Neural cell (in vitro differentiated cells): ENCODE data around the gene NOSTRIN. TPM values are rescaled to one million over a fixed set of nuclear protein-coding genes. Genes with fewer than 3 reads are reported as not detected.

ENCODE experiments used
- H2AFZ ChIP-seq: fragments of 200-600, 300-800 bp; sonication (generic), shearing (Covaris generic); 2 replicates; pipeline ENCODE4 v1.6.0; 2014; ENCODE audit warnings: low read depth, mild to moderate bottlenecking, antibody characterized with exemption, low read length, moderate library complexity
- H3F3A ChIP-seq: fragments of 200-600 bp; shearing (Covaris generic); 2 replicates; pipeline ENCODE4 v1.6.1; 2016; ENCODE audit warnings: mild to moderate bottlenecking, moderate library complexity, mixed read lengths, antibody characterized with exemption, low read length; ENCODE audit not compliant: insufficient read depth, poor library complexity, severe bottlenecking
- H3K27ac ChIP-seq: fragments of 200-600, 300-800 bp; sonication (generic), shearing (Covaris generic); 2 replicates; pipeline ENCODE4 v1.5.1; 2014; ENCODE audit warnings: mild to moderate bottlenecking, low read length, moderate library complexity
- H3K27me3 ChIP-seq: fragments of 300-800, 200-600 bp; sonication (generic), shearing (Covaris generic); 2 replicates; pipeline ENCODE4 v1.6.0; 2014; ENCODE audit warnings: mild to moderate bottlenecking, low read depth, low read length, moderate library complexity; ENCODE audit not compliant: insufficient read depth
- H3K36me3 ChIP-seq: fragments of 300-800, 200-600 bp; sonication (generic), shearing (Covaris generic); 2 replicates; pipeline ENCODE4 v1.5.1; 2014; ENCODE audit warnings: mild to moderate bottlenecking, antibody characterized with exemption, low read length, moderate library complexity; ENCODE audit not compliant: insufficient read depth
- H3K4me2 ChIP-seq: fragments of 300-800, 200-600 bp; sonication (generic), shearing (Covaris generic); 2 replicates; pipeline ENCODE4 v1.6.0; 2014; ENCODE audit warnings: mild to moderate bottlenecking, low read length
- H3K4me3 ChIP-seq: fragments of 300-800, 200-600 bp; sonication (generic), shearing (Covaris generic); 2 replicates; pipeline ENCODE4 v1.5.1; 2014; ENCODE audit warnings: mild to moderate bottlenecking, low read length, moderate library complexity
- H3K79me2 ChIP-seq: fragments of 200-600 bp; shearing (Covaris generic); replicated peaks from 2 replicates; pipeline ENCODE4 v1.6.0; 2014; ENCODE audit warnings: mild to moderate bottlenecking, low read length, moderate library complexity; ENCODE audit not compliant: insufficient read depth
- H3K9ac ChIP-seq: fragments of 300-800, 200-600 bp; sonication (generic), shearing (Covaris generic); 2 replicates; pipeline ENCODE4 v1.6.1; 2016; ENCODE audit warnings: mild to moderate bottlenecking, low read length, mixed read lengths
- H3K9me2 ChIP-seq: fragments of 200-600 bp; shearing (Covaris generic); 2 replicates; pipeline ENCODE4 v1.6.1; 2016; ENCODE audit warnings: mild to moderate bottlenecking, low read length, mixed read lengths; ENCODE audit not compliant: insufficient read depth
- H3K9me3 ChIP-seq: fragments of 200-600, 300-800 bp; sonication (generic), shearing (Covaris generic); 2 replicates; pipeline ENCODE4 v1.6.1; 2016; ENCODE audit warnings: mild to moderate bottlenecking, mixed run types, low read length, moderate library complexity, mixed read lengths
- H4K20me1 ChIP-seq: fragments of 200-600 bp; shearing (Covaris generic); 2 replicates; pipeline ENCODE4 v1.6.1; 2016; ENCODE audit warnings: mild to moderate bottlenecking, mixed run types; ENCODE audit not compliant: insufficient read depth
- EP300 ChIP-seq: fragments of 450-650 bp; conservative IDR thresholded peaks from 2 replicates; pipeline ENCODE4 v1.6.1; 2014; ENCODE audit warnings: antibody characterized with exemption, mild to moderate bottlenecking, moderate library complexity; ENCODE audit not compliant: poor library complexity, severe bottlenecking
- EZH2 ChIP-seq: fragments of 200-600, 300-800 bp; shearing (Covaris generic), sonication (generic); IDR thresholded peaks from 2 replicates; pipeline ENCODE4 v1.6.1; 2014; ENCODE audit warnings: antibody characterized with exemption, low read length, borderline replicate concordance, mild to moderate bottlenecking; ENCODE audit not compliant: insufficient read depth, poor library complexity, severe bottlenecking
- MXI1 ChIP-seq: fragments of 450-650 bp; conservative IDR thresholded peaks from 2 replicates; pipeline ENCODE4 v1.6.1; 2014; ENCODE audit warnings: antibody characterized with exemption, mild to moderate bottlenecking; ENCODE audit not compliant: poor library complexity, severe bottlenecking
- POLR2AphosphoS5 ChIP-seq: IDR thresholded peaks from 2 replicates; pipeline ENCODE4 v1.6.1; 2012
- RAD21 ChIP-seq: fragments of 450-650 bp; conservative IDR thresholded peaks from 2 replicates; pipeline ENCODE4 v1.6.1; 2014; ENCODE audit warnings: antibody characterized with exemption, mild to moderate bottlenecking, moderate library complexity
- SMC3 ChIP-seq: fragments of 450-650 bp; conservative IDR thresholded peaks from 2 replicates; pipeline ENCODE4 v1.6.1; 2014; ENCODE audit warnings: antibody characterized with exemption, mild to moderate bottlenecking, moderate library complexity; ENCODE audit not compliant: poor library complexity
- TAF1 ChIP-seq: IDR thresholded peaks from 2 replicates; pipeline ENCODE4 v1.6.1; 2012; ENCODE audit warnings: low read depth
- polyA plus RNA-seq: library from polyadenylated mRNA; depleted of rRNA; stranded (reverse); fragments of >200 nt; gene quantifications from 2 replicates; pipeline ENCODE4 v1.2.3, GENCODE V29; 2014
- TF ChIP-seq, protein P1 (sequence below): fragments of 450-650 bp; IDR thresholded peaks from 2 replicates; pipeline ENCODE4 v1.5.1; 2014; ENCODE audit warnings: antibody characterized with exemption, mild to moderate bottlenecking, moderate library complexity; ENCODE audit not compliant: poor library complexity, severe bottlenecking
- TF ChIP-seq, protein P2 (sequence below): IDR thresholded peaks from 2 replicates; pipeline ENCODE4 v1.6.1; 2012; ENCODE audit warnings: borderline replicate concordance

Gene NOSTRIN
- polyA plus RNA-seq, 1 donor from 2014 or later = not detected

DNA sequence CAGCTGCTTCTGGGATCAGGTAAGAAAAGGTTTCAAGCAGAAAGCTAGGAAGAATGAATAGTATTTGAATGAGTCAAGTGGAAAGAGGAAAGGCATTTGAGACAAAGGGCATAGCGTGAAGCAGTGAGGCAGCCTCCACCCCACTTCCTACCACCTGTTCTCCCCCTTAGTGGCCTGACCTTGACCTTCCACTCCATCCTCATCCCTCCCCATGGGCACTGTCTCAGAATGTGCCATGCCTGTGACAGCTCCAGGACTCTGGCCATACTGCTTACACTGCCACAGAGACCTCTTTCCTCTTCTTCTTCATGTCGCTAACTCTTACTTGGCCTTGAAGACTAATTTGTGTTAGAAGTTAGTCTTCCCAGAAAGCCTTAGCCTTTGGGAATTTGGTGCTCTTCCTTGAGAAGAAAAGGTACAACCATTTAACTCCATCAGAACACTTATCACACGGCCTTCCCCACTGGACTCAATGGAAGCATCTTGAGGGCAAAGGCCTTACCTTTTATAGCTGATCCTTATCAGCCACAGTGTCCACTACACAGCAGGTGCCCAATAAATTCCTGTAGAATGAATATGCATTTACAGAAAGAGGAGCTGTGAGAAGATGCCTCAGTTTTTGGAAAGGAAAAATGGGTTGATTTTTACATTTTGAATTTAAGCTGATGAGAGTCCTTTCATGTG, 15.2 kb upstream of the NOSTRIN start (continued):
- TF ChIP-seq, protein P1, sequence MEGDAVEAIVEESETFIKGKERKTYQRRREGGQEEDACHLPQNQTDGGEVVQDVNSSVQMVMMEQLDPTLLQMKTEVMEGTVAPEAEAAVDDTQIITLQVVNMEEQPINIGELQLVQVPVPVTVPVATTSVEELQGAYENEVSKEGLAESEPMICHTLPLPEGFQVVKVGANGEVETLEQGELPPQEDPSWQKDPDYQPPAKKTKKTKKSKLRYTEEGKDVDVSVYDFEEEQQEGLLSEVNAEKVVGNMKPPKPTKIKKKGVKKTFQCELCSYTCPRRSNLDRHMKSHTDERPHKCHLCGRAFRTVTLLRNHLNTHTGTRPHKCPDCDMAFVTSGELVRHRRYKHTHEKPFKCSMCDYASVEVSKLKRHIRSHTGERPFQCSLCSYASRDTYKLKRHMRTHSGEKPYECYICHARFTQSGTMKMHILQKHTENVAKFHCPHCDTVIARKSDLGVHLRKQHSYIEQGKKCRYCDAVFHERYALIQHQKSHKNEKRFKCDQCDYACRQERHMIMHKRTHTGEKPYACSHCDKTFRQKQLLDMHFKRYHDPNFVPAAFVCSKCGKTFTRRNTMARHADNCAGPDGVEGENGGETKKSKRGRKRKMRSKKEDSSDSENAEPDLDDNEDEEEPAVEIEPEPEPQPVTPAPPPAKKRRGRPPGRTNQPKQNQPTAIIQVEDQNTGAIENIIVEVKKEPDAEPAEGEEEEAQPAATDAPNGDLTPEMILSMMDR = no peak
- no peak for TF ChIP-seq POLR2AphosphoS5

GRCh38 chr2:168787782-168788376, 14.6 kb upstream of the NOSTRIN start:
- no peak overlapping the region for H3K9ac ChIP-seq
- no peaks in the 10 kb centered on the region for H3F3A ChIP-seq
- H3K9me2 ChIP-seq = no peaks in the 10 kb centered on the region
- no peaks in the 10 kb centered on the region for H3K79me2 ChIP-seq
- no peak overlapping the region for H3K4me3 ChIP-seq
- no peaks in the 10 kb centered on the region for H3K9me3 ChIP-seq
- TF ChIP-seq POLR2AphosphoS5 (no peak), RAD21 (no peak), EZH2 (no peak), TAF1 (no peak), EP300 (no peak)
- TF ChIP-seq, protein P1 = no peak
- H3K4me2 ChIP-seq = no peak overlapping the region
- H3K27ac ChIP-seq = no peak overlapping the region
- H3K36me3 ChIP-seq = no peaks in the 10 kb centered on the region
- H2AFZ ChIP-seq = no peak overlapping the region
- no peaks in the 10 kb centered on the region for H4K20me1 ChIP-seq
- H3K27me3 ChIP-seq = no peaks in the 10 kb centered on the region

GRCh38 chr2:168789776-168790175, 12.7 kb upstream of the NOSTRIN start:
- Histone ChIP-seq H3K4me3 (no peak overlapping the region), H3K9ac (no peak overlapping the region), H3K36me3 (no peaks in the 10 kb centered on the region), H3K9me2 (no peaks in the 10 kb centered on the region), H2AFZ (no peak overlapping the region), H3K27me3 (no peaks in the 10 kb centered on the region), H3K4me2 (no peak overlapping the region), H3K9me3 (no peaks in the 10 kb centered on the region), H4K20me1 (no peaks in the 10 kb centered on the region), H3F3A (no peaks in the 10 kb centered on the region), H3K79me2 (no peaks in the 10 kb centered on the region), H3K27ac (no peak overlapping the region)
- TF ChIP-seq RAD21 (no peak), EZH2 (no peak), EP300 (no peak), MXI1 (no peak), POLR2AphosphoS5 (no peak), TAF1 (no peak), SMC3 (no peak)
- TF ChIP-seq, protein P2, sequence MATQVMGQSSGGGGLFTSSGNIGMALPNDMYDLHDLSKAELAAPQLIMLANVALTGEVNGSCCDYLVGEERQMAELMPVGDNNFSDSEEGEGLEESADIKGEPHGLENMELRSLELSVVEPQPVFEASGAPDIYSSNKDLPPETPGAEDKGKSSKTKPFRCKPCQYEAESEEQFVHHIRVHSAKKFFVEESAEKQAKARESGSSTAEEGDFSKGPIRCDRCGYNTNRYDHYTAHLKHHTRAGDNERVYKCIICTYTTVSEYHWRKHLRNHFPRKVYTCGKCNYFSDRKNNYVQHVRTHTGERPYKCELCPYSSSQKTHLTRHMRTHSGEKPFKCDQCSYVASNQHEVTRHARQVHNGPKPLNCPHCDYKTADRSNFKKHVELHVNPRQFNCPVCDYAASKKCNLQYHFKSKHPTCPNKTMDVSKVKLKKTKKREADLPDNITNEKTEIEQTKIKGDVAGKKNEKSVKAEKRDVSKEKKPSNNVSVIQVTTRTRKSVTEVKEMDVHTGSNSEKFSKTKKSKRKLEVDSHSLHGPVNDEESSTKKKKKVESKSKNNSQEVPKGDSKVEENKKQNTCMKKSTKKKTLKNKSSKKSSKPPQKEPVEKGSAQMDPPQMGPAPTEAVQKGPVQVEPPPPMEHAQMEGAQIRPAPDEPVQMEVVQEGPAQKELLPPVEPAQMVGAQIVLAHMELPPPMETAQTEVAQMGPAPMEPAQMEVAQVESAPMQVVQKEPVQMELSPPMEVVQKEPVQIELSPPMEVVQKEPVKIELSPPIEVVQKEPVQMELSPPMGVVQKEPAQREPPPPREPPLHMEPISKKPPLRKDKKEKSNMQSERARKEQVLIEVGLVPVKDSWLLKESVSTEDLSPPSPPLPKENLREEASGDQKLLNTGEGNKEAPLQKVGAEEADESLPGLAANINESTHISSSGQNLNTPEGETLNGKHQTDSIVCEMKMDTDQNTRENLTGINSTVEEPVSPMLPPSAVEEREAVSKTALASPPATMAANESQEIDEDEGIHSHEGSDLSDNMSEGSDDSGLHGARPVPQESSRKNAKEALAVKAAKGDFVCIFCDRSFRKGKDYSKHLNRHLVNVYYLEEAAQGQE = no peak
- TF ChIP-seq, protein P1 = no peak
